Neutrophil (primary cell): ENCODE data around the gene CDC6.

Experiments
- H3K27ac ChIP-seq: fragments of 200-600 bp; sonication (generic); 2 replicates; pipeline ENCODE4 v1.5.1; 2016; ENCODE audit warnings: mild to moderate bottlenecking, moderate library complexity
- H3K27me3 ChIP-seq: fragments of 200-600 bp; sonication (generic); 2 replicates; pipeline ENCODE4 v1.6.0; 2016; ENCODE audit warnings: mild to moderate bottlenecking
- H3K36me3 ChIP-seq: fragments of 200-600 bp; sonication (generic); 2 replicates; pipeline ENCODE4 v1.5.1; 2017
- H3K4me1 ChIP-seq, 2 experiments: fragments of 200-600 bp in 1 of 2; sonication (generic) in 1 of 2; 1 replicate in 1 of 2; 2 replicates in 1 of 2; pipeline versions ENCODE4 v1.5.1 to v1.6.1; 2013 to 2016; ENCODE audit warnings: low read depth in 1 of 2, low read length in 1 of 2, mild to moderate bottlenecking in 1 of 2, moderate library complexity in 1 of 2; ENCODE audit not compliant: control insufficient read depth in 1 of 2, insufficient read depth in 1 of 2
- H3K4me3 ChIP-seq, 2 experiments: fragments of 200-600 bp in 1 of 2; sonication (generic) in 1 of 2; 1 replicate in 1 of 2; 2 replicates in 1 of 2; pipeline ENCODE4 v1.5.1; 2013 to 2016; ENCODE audit warnings: low read depth in 1 of 2, low read length in 1 of 2, mild to moderate bottlenecking in 1 of 2, moderate library complexity in 1 of 2
- H3K9me3 ChIP-seq: fragments of 200-600 bp; sonication (generic); 2 replicates; pipeline ENCODE4 v1.5.1; 2016
- TF ChIP-seq, protein P1 (sequence below): fragments of 200-600 bp; sonication (generic); IDR thresholded peaks from 2 replicates; pipeline ENCODE4 v1.5.1; 2016; ENCODE audit warnings: antibody characterized with exemption

The CDC6 gene

DNA sequence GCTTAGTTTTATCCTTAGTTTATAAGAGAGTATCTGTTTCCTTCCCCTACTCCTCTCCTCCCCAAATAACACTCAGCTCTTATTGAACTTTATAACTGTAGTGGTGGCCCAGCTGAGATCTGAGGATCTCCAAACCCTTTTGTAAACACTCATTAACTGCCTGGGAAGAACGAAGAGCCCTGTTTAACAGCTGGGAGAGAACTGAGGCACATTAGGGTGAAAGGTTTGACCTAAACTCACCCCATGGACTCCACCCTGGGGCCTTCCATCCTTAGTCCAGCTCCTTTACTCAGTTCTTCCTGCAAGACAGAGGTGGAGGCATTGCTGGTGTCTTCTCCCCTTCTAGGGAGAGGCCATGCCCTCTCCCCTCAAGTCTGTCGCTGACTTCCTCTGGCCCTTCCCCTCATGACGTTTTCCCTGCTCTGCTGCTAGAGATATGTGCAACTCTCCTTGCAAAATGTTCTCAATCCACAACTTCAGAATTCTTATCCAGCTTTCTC lies 20.1 kb downstream of the CDC6 start:
- H3K4me3 ChIP-seq = peak overlapping the region in 1 of 2 experiments; percentile 59
- H3K4me1 ChIP-seq = peaks cover 69 to 71% of the 10 kb centered on the region in 2 experiments
- no peaks in the 10 kb centered on the region for H3K36me3 ChIP-seq
- H3K27ac ChIP-seq = peak overlapping the region; percentile 64
- no peaks in the 10 kb centered on the region for H3K27me3 ChIP-seq
- TF ChIP-seq, protein P1, sequence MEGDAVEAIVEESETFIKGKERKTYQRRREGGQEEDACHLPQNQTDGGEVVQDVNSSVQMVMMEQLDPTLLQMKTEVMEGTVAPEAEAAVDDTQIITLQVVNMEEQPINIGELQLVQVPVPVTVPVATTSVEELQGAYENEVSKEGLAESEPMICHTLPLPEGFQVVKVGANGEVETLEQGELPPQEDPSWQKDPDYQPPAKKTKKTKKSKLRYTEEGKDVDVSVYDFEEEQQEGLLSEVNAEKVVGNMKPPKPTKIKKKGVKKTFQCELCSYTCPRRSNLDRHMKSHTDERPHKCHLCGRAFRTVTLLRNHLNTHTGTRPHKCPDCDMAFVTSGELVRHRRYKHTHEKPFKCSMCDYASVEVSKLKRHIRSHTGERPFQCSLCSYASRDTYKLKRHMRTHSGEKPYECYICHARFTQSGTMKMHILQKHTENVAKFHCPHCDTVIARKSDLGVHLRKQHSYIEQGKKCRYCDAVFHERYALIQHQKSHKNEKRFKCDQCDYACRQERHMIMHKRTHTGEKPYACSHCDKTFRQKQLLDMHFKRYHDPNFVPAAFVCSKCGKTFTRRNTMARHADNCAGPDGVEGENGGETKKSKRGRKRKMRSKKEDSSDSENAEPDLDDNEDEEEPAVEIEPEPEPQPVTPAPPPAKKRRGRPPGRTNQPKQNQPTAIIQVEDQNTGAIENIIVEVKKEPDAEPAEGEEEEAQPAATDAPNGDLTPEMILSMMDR = no peak
- H3K9me3 ChIP-seq = no peaks in the 10 kb centered on the region

DNA sequence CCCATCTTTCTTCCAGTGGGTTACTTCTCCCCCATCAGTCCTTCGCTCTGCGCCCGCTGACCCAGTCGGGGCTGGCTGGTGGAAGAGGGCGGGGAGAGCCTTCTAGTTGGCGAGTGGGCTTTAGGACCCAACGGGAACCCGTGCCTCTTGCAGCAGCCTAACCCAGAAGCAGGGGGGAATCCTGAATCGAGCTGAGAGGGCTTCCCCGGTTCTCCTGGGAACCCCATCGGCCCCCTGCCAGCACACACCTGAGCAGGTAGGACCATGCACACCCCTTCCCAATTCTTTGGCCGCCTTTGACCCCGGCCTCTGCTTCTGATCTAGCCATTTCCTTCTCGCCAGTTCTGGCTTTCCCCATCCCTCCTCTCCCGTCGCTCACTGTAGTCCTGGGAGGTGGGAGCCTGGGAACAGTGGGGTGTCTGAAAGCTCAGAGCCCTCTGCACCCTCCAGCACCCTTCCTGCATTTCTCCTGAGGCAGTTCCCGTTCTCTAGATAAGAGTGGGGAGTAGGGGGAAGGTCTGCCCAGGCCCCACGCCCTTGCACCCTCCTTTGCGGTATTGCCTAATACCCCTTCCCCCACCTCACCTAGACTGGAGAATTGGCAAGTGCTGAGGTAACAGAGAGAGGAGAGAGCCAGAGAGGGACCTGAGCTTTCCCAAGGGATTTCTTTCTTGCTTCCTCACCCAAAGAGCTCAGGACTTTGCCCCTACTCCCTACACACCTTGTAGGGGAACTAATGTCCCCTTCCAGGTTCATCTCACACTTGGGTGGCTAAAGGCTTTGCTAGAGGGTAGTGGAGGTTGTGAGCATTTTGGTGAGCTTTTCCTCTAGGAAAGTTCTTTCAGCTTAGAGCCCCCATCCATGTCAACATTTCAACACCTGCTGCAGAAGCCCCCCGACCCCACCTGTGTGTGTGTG lies 21.6 kb downstream of the CDC6 start, which contains the start of gene RARA:
RARA (plus strand) TSS at position 150 of the 918 bp plus-strand sequence. CDS start 22,039 bp downstream, outside the sequence.
- H3K4me1 ChIP-seq = peaks cover 73 to 74% of the 10 kb centered on the region in 2 experiments
- H3K27me3 ChIP-seq = no peaks in the 10 kb centered on the region
- H3K36me3 ChIP-seq = no peaks in the 10 kb centered on the region
- TF ChIP-seq, protein P1 = no peak
- peak within 1 kb of the TSS; percentile 52 to 59 for H3K4me3 ChIP-seq
- no peaks in the 10 kb centered on the region for H3K9me3 ChIP-seq
- H3K27ac ChIP-seq = peak within 1 kb of the TSS; percentile 64

DNA sequence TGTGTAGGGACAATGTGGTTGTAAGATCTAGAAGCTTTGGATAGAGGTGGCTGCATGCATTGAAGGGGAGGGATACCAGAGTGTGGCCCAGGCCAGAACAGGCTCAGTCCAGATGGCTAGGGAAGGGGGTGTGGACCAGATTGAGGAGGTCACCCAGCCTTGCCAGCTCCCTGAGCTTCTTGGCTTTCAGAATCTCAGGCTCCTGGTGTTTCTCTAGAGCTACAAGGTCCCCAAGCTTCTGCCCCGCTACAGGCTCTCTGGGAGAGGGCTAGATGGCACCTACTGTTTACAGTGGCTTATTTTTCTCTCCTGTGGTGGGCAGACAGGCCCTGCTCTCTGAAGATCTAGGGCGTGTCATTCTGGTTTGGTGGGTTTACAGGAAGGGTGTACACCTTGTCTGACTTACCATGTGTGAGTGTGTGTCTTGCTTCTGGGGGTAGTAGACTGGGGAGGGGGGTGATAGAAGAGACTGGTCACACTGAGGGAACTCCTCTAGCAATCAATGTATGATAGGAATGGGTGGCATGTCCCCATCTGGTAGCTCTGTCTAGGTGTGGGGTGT lies 22.4 kb downstream of the CDC6 start:
- peak overlapping the region; percentile 52 to 59 for H3K4me3 ChIP-seq
- H3K27ac ChIP-seq = peak overlapping the region; percentile 64
- TF ChIP-seq, protein P1 = no peak
- no peaks in the 10 kb centered on the region for H3K27me3 ChIP-seq
- H3K4me1 ChIP-seq = peaks cover 79 to 81% of the 10 kb centered on the region in 2 experiments
- H3K36me3 ChIP-seq = no peaks in the 10 kb centered on the region
- no peaks in the 10 kb centered on the region for H3K9me3 ChIP-seq

DNA sequence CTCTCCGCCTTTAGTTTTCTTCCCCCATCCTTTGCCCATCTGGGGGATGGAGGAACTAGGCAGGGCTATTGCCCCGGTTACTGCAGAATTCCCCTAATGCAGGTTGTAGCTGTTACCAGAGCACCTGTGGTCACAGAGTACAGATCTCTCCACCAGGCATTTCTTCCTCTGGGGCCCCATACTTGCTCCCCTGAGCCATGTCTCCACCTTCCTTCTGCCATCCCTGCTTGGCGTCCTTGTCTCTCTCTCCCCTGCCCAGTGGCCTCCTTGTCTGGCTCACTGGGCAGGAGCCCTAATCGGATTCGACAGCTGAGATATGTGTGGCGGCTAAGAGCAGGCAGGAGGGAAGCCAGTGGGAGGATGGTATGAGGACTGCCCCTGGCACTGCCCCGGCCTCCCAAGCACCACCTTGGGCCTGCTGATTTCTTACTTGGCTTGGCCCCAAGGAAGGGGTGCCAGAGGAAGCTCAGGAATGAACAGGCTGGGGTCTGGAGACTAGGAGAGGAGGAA lies 23.3 kb downstream of the CDC6 start:
- Histone ChIP-seq H3K4me1 (peaks cover 88 to 90% of the 10 kb centered on the region in 2 experiments), H3K4me3 (peak overlapping the region in 1 of 2 experiments; percentile 5), H3K27me3 (no peaks in the 10 kb centered on the region), H3K36me3 (no peaks in the 10 kb centered on the region), H3K9me3 (no peaks in the 10 kb centered on the region), H3K27ac (peak overlapping the region; percentile 64)
- TF ChIP-seq, protein P1 = no peak

DNA sequence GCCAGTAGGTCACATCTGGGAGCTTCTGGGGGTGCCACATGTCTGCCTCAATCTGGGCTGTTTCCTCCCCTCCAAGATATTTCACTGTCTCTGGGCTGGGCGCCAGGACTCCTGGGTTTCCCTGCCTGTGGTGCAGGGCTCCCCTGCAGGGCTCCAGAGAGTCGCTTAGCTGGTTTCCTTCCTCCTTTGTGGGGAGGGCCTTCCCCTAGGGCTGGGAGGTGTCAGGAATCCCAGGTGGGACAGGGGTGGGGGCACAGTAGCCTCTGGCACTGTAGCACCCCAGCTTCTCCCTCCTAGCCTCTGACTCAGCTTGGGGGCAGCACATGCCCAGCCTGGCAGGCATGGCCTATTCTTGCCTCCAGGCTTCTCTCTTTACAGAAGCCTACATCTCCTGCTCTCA lies 23.9 kb downstream of the CDC6 start:
- H3K27me3 ChIP-seq = no peaks in the 10 kb centered on the region
- no peaks in the 10 kb centered on the region for H3K9me3 ChIP-seq
- no peaks in the 10 kb centered on the region for H3K36me3 ChIP-seq
- H3K4me3 ChIP-seq = peak overlapping the region; percentile 5 to 7
- H3K27ac ChIP-seq = peak overlapping the region; percentile 64
- H3K4me1 ChIP-seq = peaks cover 95 to 96% of the 10 kb centered on the region in 2 experiments
- TF ChIP-seq, protein P1 = no peak
